HepG2 (cell line): Measurements from ENCODE around the gene CARHSP1. TPM values are rescaled to one million over a fixed set of nuclear protein-coding genes. Genes with fewer than 3 reads are reported as not detected.

Experiments used
- CENPT ChIP-seq: sonication (generic); formaldehyde crosslinking; IDR thresholded peaks from 2 replicates; pipeline ENCODE4 v1.8.0; 2022; ENCODE audit warnings: low read depth, mild to moderate bottlenecking, moderate library complexity, missing genetic modification reagents
- CERS6 ChIP-seq: sonication (generic); formaldehyde crosslinking; IDR thresholded peaks from 2 replicates; pipeline ENCODE4 v1.5.0; 2020; ENCODE audit warnings: missing genetic modification reagents
- CSRNP2 ChIP-seq: sonication (generic); formaldehyde crosslinking; conservative IDR thresholded peaks from 2 replicates; pipeline ENCODE4 v1.8.0; 2022; ENCODE audit warnings: low read depth, missing genetic modification reagents
- FLYWCH1 ChIP-seq: sonication (generic); formaldehyde crosslinking; IDR thresholded peaks from 2 replicates; pipeline ENCODE4 v1.8.1; 2023; ENCODE audit warnings: mild to moderate bottlenecking, missing genetic modification reagents
- HBP1 ChIP-seq: IDR thresholded peaks from 2 replicates; pipeline ENCODE4 v1.6.1; 2016; ENCODE audit warnings: low read depth, control low read depth
- HNF1A ChIP-seq, 2 experiments: sonication (generic) in 1 of 2; formaldehyde crosslinking in 1 of 2; IDR thresholded peaks; 2 replicates each; pipeline versions ENCODE4 v1.4.0 to v1.6.1; 2016 to 2020; ENCODE audit warnings: borderline replicate concordance in 1 of 2, low read depth in 1 of 2, mild to moderate bottlenecking in 1 of 2, missing genetic modification reagents in 1 of 2
- KDM5A ChIP-seq: fragments of 200-600 bp; sonication (generic); IDR thresholded peaks from 2 replicates; pipeline ENCODE4 v1.7.0; 2018; ENCODE audit warnings: antibody characterized with exemption, mild to moderate bottlenecking, low read length, borderline replicate concordance
- KLF12 ChIP-seq: sonication (generic); formaldehyde crosslinking; IDR thresholded peaks from 2 replicates; pipeline ENCODE4 v1.4.0; 2020; ENCODE audit warnings: missing genetic modification reagents, borderline replicate concordance
- MBNL3 ChIP-seq: fragments of 250-450 bp; sonication (Bioruptor Pico); conservative IDR thresholded peaks from 2 replicates; pipeline ENCODE4 v1.8.0; 2022; ENCODE audit warnings: mild to moderate bottlenecking, inconsistent platforms
- NAIF1 ChIP-seq: sonication (generic); formaldehyde crosslinking; IDR thresholded peaks from 2 replicates; pipeline ENCODE4 v1.5.0; 2020; ENCODE audit warnings: mild to moderate bottlenecking, missing genetic modification reagents, borderline replicate concordance
- RFX3 ChIP-seq: IDR thresholded peaks from 2 replicates; pipeline ENCODE4 v1.6.1; 2016; ENCODE audit warnings: missing biosample characterization, missing genetic modification reagents
- RORA ChIP-seq: sonication (generic); formaldehyde crosslinking; IDR thresholded peaks from 2 replicates; pipeline ENCODE4 v1.5.0; 2020; ENCODE audit warnings: mild to moderate bottlenecking, missing genetic modification reagents, moderate library complexity
- SMC3 ChIP-seq: IDR thresholded peaks from 2 replicates; pipeline ENCODE4 v1.6.1; 2011; ENCODE audit warnings: low read length, improper control_type of control experiment
- SRF ChIP-seq: IDR thresholded peaks from 2 replicates; pipeline ENCODE4 v1.6.1; 2011; ENCODE audit warnings: mild to moderate bottlenecking, low read depth, low read length, moderate library complexity
- ZEB1 ChIP-seq: IDR thresholded peaks from 2 replicates; pipeline ENCODE4 v1.6.1; 2012; ENCODE audit warnings: mild to moderate bottlenecking, low read depth, inconsistent platforms; ENCODE audit not compliant: insufficient replicate concordance
- ZNF232 ChIP-seq: sonication (generic); formaldehyde crosslinking; IDR thresholded peaks from 2 replicates; pipeline ENCODE4 v1.4.0; 2020; ENCODE audit warnings: missing genetic modification reagents, borderline replicate concordance
- ZNF235 ChIP-seq: sonication (generic); formaldehyde crosslinking; IDR thresholded peaks from 2 replicates; pipeline ENCODE4 v1.8.1; 2023; ENCODE audit warnings: mild to moderate bottlenecking, missing genetic modification reagents, borderline replicate concordance
- ZNF34 ChIP-seq: sonication (generic); formaldehyde crosslinking; IDR thresholded peaks from 2 replicates; pipeline ENCODE4 v1.4.0; 2020; ENCODE audit warnings: mild to moderate bottlenecking, missing genetic modification reagents, borderline replicate concordance
- ZNF552 ChIP-seq: sonication (generic); formaldehyde crosslinking; IDR thresholded peaks from 2 replicates; pipeline ENCODE4 v1.9.0; 2022; ENCODE audit warnings: missing genetic modification reagents, mild to moderate bottlenecking, borderline replicate concordance
- ZNF556 ChIP-seq: sonication (generic); formaldehyde crosslinking; IDR thresholded peaks from 2 replicates; pipeline ENCODE4 v1.4.0; 2020; ENCODE audit warnings: mild to moderate bottlenecking, missing genetic modification reagents, borderline replicate concordance
- ZNF572 ChIP-seq: sonication (generic); formaldehyde crosslinking; IDR thresholded peaks from 2 replicates; pipeline ENCODE4 v1.5.1; 2020; ENCODE audit warnings: mild to moderate bottlenecking, missing genetic modification reagents
- ZNF839 ChIP-seq: sonication (generic); formaldehyde crosslinking; IDR thresholded peaks from 2 replicates; pipeline ENCODE4 v1.4.0; 2020; ENCODE audit warnings: missing genetic modification reagents, mild to moderate bottlenecking, borderline replicate concordance
- ZSCAN25 ChIP-seq: sonication (generic); formaldehyde crosslinking; IDR thresholded peaks from 2 replicates; pipeline ENCODE4 v1.8.0; 2022; ENCODE audit warnings: mild to moderate bottlenecking, missing genetic modification reagents
- polyA plus RNA-seq, 8 experiments: library from polyadenylated mRNA; depleted of rRNA in 3 of 8; stranded (reverse) in 7 of 8; unstranded in 1 of 8; fragments of >200 nt; fragmentation: Illumina TruSeq in 4 of 8; extraction: Trizol in 4 of 8; gene quantifications; 2 replicates each; pipeline versions ENCODE4 v1.2.1 to v1.2.3, GENCODE V29; 2011 to 2016; ENCODE audit warnings: low read depth in 4 of 8, missing spikeins in 1 of 8, mixed read lengths in 1 of 8; ENCODE audit not compliant: insufficient read depth in 1 of 8
- total RNA-seq, 5 experiments: library from RNA; depleted of rRNA; stranded (reverse); fragments of >200 nt; fragmentation: Illumina TruSeq; extraction: Trizol; gene quantifications; 2 replicates each; pipeline ENCODE4 v1.2.3, GENCODE V29; 2016; ENCODE audit warnings: low read depth in 1 of 5

CARHSP1 gene
- total and polyA plus RNA-seq, 2 of the 13 experiments (the other 11 are each of a cell fraction or from before 2014, with no cell fraction given): 173 to 345 TPM

GRCh38 chr16:8867932-8868415, 832 bp downstream of the CARHSP1 start (continued):
- TF ChIP-seq ZNF839: no peak
- no peak for TF ChIP-seq ZNF552 (CRISPR knock-in tag)
- TF ChIP-seq ZSCAN25 (CRISPR knock-in tag): no peak
- TF ChIP-seq ZNF232 (CRISPR knock-in tag): no peak
- no peak for TF ChIP-seq CERS6 (CRISPR knock-in tag)
- no peak for TF ChIP-seq CENPT (CRISPR knock-in tag)
- TF ChIP-seq SMC3: no peak
- no peak for TF ChIP-seq SRF
- TF ChIP-seq MBNL3 (CRISPR knock-in tag): no peak
- no peak for TF ChIP-seq ZEB1
- no peak for TF ChIP-seq RFX3
- TF ChIP-seq ZNF572 (CRISPR knock-in tag): no peak
- no peak for TF ChIP-seq ZNF556 (CRISPR knock-in tag)
- TF ChIP-seq RORA (CRISPR knock-in tag): peak; percentile 96; the same call in 1 of the 2 replicates
- peak; percentile 15; the same call in 1 of the 2 replicates for TF ChIP-seq KDM5A
- no peak for TF ChIP-seq HNF1A (IDR thresholded peaks at IDR 0.05; ENCODE audit: low read depth)
- no peak for TF ChIP-seq HNF1A (CRISPR knock-in tag; IDR thresholded peaks at IDR 0.05; ENCODE audit: borderline replicate concordance)
- TF ChIP-seq FLYWCH1 (CRISPR knock-in tag): no peak
- TF ChIP-seq ZNF34 (CRISPR knock-in tag): no peak
- peak; percentile 50; the same call in 1 of the 2 replicates for TF ChIP-seq NAIF1 (CRISPR knock-in tag)
- no peak for TF ChIP-seq HBP1 (CRISPR knock-in tag)
- no peak for TF ChIP-seq CSRNP2 (CRISPR knock-in tag)
- TF ChIP-seq ZNF235 (CRISPR knock-in tag): no peak; the same call in 1 of the 2 replicates
- 0 out of 2 replicates have a peak, but pooled peaks have one; percentile 12 for TF ChIP-seq KLF12 (CRISPR knock-in tag)
